ENCODE results near the gene HNRNPD. TPM values are rescaled to one million over a fixed set of nuclear protein-coding genes. Genes with fewer than 3 reads are reported as not detected.
"Not testable (repeated sequence)": the region's sequence is repeated elsewhere in the genome, so short reads cannot be mapped to it uniquely, and the experiment has no call there.

Gene HNRNPD
- total and polyA plus RNA-seq, 2 donors (not counting 1 experiment from before 2014, with no cell fraction given) = 24.1 to 58.6 TPM

DNA sequence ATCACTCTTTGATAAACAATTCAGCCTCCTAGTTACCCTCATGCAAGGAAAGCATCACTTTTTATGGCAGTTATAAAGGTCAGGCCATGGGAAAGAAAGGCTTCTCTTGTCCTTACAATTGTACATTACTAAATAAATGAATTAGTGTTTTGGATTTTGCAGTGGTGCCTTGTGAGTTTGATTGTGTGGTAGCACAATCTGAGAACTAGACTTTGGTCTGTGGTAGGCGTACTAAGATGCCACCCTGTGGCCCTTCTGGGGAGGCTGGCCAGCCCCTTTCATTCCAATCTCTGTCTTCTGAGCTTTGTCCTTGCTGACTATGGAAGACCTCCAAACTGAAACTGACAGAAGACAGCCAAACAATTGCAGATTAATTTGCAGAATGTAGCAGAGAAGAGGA is 14.6 kb upstream of the HNRNPD start:
- Histone ChIP-seq H3K4me2 (ENCODE audit: extremely low read depth, insufficient read depth, low read length) (no peak overlapping the region), H3K36me3 (ENCODE audit: control insufficient read depth, insufficient read depth, low read length) (no peaks in the 10 kb centered on the region), H3K4me1 (ENCODE audit: control insufficient read depth, extremely low read depth, insufficient read depth, low read length) (no peaks in the 10 kb centered on the region), H3K79me2 (ENCODE audit: control insufficient read depth, insufficient read depth, low read length) (no peaks in the 10 kb centered on the region), H3K9ac (ENCODE audit: insufficient read depth, low read length) (no peak overlapping the region), H4K20me1 (ENCODE audit: control insufficient read depth, extremely low read depth, insufficient read depth, low read length) (no peaks in the 10 kb centered on the region), H2AFZ (ENCODE audit: low read length) (no peak overlapping the region), H3K9me3 (ENCODE audit: control insufficient read depth, insufficient read depth, low read depth, low read length) (no peaks in the 10 kb centered on the region), H3K27ac (ENCODE audit: insufficient read depth, low read length) (no peak overlapping the region), H3K4me3 (replicated peaks in 1 of 4; ENCODE audit: control extremely low read depth in 1 of 4, insufficient read depth in 1 of 4, low read depth in 3 of 4, low read length in 4 of 4) (no peak overlapping the region), H3K27me3 (ENCODE audit: control insufficient read depth, insufficient read depth, low read length) (no peaks in the 10 kb centered on the region)
- TF ChIP-seq, protein P1, sequence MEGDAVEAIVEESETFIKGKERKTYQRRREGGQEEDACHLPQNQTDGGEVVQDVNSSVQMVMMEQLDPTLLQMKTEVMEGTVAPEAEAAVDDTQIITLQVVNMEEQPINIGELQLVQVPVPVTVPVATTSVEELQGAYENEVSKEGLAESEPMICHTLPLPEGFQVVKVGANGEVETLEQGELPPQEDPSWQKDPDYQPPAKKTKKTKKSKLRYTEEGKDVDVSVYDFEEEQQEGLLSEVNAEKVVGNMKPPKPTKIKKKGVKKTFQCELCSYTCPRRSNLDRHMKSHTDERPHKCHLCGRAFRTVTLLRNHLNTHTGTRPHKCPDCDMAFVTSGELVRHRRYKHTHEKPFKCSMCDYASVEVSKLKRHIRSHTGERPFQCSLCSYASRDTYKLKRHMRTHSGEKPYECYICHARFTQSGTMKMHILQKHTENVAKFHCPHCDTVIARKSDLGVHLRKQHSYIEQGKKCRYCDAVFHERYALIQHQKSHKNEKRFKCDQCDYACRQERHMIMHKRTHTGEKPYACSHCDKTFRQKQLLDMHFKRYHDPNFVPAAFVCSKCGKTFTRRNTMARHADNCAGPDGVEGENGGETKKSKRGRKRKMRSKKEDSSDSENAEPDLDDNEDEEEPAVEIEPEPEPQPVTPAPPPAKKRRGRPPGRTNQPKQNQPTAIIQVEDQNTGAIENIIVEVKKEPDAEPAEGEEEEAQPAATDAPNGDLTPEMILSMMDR (conservative IDR thresholded peaks at IDR 0.05 in 1 of 2, IDR thresholded peaks at IDR 0.05 in 1 of 2; ENCODE audit: low read depth in 1 of 2, low read length in 2 of 2) = no peak
- TF ChIP-seq EZH2 (IDR thresholded peaks at IDR 0.05; ENCODE audit: low read length, missing control alignments) = no peak
- DNase-seq (ENCODE audit: low read depth in 2 of 2) = no peak

DNA sequence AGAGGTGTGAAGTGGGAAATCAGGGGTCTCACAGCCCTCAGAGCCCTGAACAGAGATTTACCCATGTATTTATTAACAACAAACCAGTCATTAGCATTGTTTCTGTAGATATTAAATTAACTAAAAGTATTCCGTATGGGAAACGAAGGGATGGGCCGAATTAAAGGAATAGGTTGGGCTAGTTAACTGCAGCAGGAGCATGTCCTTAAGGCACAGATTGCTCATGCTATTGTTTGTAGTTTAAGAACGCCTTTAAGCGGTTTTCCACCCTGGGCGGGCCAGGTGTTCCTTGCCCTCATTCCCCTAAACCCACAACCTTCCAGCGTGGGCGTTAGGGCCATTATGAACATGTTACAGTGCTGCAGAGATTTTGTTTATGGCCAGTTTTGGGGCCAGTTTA is 12.5 kb upstream of the HNRNPD start:
- H3K4me1 ChIP-seq (ENCODE audit: control insufficient read depth, extremely low read depth, insufficient read depth, low read length); H2AFZ ChIP-seq (ENCODE audit: low read length); H4K20me1 ChIP-seq (ENCODE audit: control insufficient read depth, extremely low read depth, insufficient read depth, low read length); H3K9ac ChIP-seq (ENCODE audit: insufficient read depth, low read length); H3K9me3 ChIP-seq (ENCODE audit: control insufficient read depth, insufficient read depth, low read depth, low read length); H3K79me2 ChIP-seq (ENCODE audit: control insufficient read depth, insufficient read depth, low read length); DNase-seq (ENCODE audit: low read depth in 2 of 2); H3K27me3 ChIP-seq (ENCODE audit: control insufficient read depth, insufficient read depth, low read length); H3K36me3 ChIP-seq (ENCODE audit: control insufficient read depth, insufficient read depth, low read length); H3K4me2 ChIP-seq (ENCODE audit: extremely low read depth, insufficient read depth, low read length); H3K27ac ChIP-seq (ENCODE audit: insufficient read depth, low read length); H3K4me3 ChIP-seq (replicated peaks in 1 of 4; ENCODE audit: control extremely low read depth in 1 of 4, insufficient read depth in 1 of 4, low read depth in 3 of 4, low read length in 4 of 4): not testable (repeated sequence)

DNA sequence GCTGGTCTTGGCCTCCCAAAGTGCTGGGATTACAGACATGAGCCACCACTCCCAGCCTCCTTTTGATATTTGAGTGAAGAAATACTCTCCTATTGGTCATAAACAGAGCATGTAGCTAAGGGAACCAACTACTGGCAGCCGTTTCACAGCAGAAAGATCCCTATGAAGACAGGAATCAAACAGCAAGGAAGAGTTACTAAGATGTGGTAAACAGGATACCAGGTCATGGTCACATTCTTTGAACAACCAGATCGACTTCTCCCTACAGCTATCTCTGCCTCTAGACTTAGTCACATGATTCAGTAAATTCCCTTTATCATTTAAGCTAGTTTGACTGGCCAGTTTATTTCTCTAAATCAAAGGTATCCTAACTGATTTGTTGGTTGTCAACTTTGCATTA is 9.0 kb upstream of the HNRNPD start:
- no peak overlapping the region for H3K4me2 ChIP-seq (ENCODE audit: extremely low read depth, insufficient read depth, low read length)
- no peaks in the 10 kb centered on the region for H3K27me3 ChIP-seq (ENCODE audit: control insufficient read depth, insufficient read depth, low read length)
- no peak for DNase-seq (ENCODE audit: low read depth in 2 of 2)
- H3K79me2 ChIP-seq (ENCODE audit: control insufficient read depth, insufficient read depth, low read length) = peaks cover 3% of the 10 kb centered on the region
- no peaks in the 10 kb centered on the region for H3K36me3 ChIP-seq (ENCODE audit: control insufficient read depth, insufficient read depth, low read length)
- no peak overlapping the region for H3K4me3 ChIP-seq (replicated peaks in 1 of 4; ENCODE audit: control extremely low read depth in 1 of 4, insufficient read depth in 1 of 4, low read depth in 3 of 4, low read length in 4 of 4)
- H3K9me3 ChIP-seq (ENCODE audit: control insufficient read depth, insufficient read depth, low read depth, low read length) = no peaks in the 10 kb centered on the region
- TF ChIP-seq EZH2 (IDR thresholded peaks at IDR 0.05; ENCODE audit: low read length, missing control alignments) = no peak
- TF ChIP-seq, protein P1 (conservative IDR thresholded peaks at IDR 0.05 in 1 of 2, IDR thresholded peaks at IDR 0.05 in 1 of 2; ENCODE audit: low read depth in 1 of 2, low read length in 2 of 2) = no peak
- H3K4me1 ChIP-seq (ENCODE audit: control insufficient read depth, extremely low read depth, insufficient read depth, low read length) = no peaks in the 10 kb centered on the region
- H4K20me1 ChIP-seq (ENCODE audit: control insufficient read depth, extremely low read depth, insufficient read depth, low read length) = no peaks in the 10 kb centered on the region
- no peak overlapping the region for H2AFZ ChIP-seq (ENCODE audit: low read length)
- H3K9ac ChIP-seq (ENCODE audit: insufficient read depth, low read length) = no peak overlapping the region
- H3K27ac ChIP-seq (ENCODE audit: insufficient read depth, low read length) = no peak overlapping the region
